OCI-LY1 (cell line): ENCODE measurements around the gene PPP2R5B.

ENCODE experiments used
- EZH2 ChIP-seq: fragments of 200-600 bp; sonication (generic), shearing (Covaris generic); IDR thresholded peaks from 2 replicates; pipeline ENCODE4 v1.8.0; 2017; ENCODE audit warnings: borderline replicate concordance, mixed run types, mild to moderate bottlenecking, antibody characterized with exemption, low read length, moderate library complexity, mixed read lengths
- TF ChIP-seq, protein P1 (sequence below): fragments of 200-600 bp; sonication (generic), shearing (Covaris generic); IDR thresholded peaks from 2 replicates; pipeline ENCODE4 v1.5.1; 2017; ENCODE audit warnings: mild to moderate bottlenecking, antibody characterized with exemption, low read length, moderate library complexity, mixed read lengths

DNA sequence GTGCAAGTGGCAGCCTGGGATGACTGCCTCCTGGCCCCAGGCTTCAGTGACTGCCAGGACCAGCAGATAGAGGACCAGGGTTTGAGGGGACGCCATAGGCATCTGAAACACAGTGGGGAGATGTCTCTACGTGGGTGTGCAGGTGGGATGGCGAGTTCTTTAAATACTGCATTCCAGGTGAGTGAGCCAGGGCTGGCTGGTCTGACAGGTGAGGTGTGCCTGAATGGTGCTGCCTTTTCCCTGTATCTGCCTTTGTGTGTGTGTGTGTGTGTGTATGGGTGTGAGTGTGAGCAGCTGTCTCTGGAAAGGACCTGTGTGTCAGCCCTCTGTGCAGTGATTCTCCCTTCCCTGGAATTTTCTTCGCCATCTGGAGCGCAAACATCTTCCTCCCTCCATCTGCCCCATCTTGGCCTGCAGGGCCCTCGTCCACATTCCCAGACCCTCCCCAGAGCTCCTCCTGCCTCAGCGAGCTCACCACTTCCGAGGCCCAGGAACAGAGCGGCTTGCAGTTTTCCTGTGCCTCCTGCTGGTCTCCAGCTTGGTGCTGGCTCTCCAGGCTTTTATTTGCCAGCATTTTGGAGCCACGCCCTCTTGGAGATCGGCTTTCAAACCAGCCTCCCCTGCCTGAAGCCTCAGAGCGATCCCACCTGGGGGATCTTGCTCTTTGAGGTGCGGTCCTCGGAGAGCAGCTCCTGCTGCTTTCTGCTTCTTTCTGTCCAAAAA lies 11.0 kb downstream of the PPP2R5B start, which contains the start of gene GPHA2:
- TF ChIP-seq, protein P1, sequence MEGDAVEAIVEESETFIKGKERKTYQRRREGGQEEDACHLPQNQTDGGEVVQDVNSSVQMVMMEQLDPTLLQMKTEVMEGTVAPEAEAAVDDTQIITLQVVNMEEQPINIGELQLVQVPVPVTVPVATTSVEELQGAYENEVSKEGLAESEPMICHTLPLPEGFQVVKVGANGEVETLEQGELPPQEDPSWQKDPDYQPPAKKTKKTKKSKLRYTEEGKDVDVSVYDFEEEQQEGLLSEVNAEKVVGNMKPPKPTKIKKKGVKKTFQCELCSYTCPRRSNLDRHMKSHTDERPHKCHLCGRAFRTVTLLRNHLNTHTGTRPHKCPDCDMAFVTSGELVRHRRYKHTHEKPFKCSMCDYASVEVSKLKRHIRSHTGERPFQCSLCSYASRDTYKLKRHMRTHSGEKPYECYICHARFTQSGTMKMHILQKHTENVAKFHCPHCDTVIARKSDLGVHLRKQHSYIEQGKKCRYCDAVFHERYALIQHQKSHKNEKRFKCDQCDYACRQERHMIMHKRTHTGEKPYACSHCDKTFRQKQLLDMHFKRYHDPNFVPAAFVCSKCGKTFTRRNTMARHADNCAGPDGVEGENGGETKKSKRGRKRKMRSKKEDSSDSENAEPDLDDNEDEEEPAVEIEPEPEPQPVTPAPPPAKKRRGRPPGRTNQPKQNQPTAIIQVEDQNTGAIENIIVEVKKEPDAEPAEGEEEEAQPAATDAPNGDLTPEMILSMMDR: no peak
- TF ChIP-seq EZH2: no peak
